HG02885 (cell line): ENCODE data around the gene RNASE8.
A peak's percentile ranks its signal among the peaks of the same experiment; 100 is the strongest.
"Not testable (repeated sequence)": the region's sequence is repeated elsewhere in the genome, so short reads cannot be mapped to it uniquely, and the experiment has no call there.

Experiments
- ATAC-seq: cut with Tn5 transposase; IDR thresholded peaks from one replicate; pipeline ENCODE4 v1.9.1; 2021; ENCODE audit warnings: mild to moderate bottlenecking; ENCODE audit not compliant: unreplicated experiment, poor library complexity

The RNASE8 gene, protein sequence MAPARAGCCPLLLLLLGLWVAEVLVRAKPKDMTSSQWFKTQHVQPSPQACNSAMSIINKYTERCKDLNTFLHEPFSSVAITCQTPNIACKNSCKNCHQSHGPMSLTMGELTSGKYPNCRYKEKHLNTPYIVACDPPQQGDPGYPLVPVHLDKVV

DNA sequence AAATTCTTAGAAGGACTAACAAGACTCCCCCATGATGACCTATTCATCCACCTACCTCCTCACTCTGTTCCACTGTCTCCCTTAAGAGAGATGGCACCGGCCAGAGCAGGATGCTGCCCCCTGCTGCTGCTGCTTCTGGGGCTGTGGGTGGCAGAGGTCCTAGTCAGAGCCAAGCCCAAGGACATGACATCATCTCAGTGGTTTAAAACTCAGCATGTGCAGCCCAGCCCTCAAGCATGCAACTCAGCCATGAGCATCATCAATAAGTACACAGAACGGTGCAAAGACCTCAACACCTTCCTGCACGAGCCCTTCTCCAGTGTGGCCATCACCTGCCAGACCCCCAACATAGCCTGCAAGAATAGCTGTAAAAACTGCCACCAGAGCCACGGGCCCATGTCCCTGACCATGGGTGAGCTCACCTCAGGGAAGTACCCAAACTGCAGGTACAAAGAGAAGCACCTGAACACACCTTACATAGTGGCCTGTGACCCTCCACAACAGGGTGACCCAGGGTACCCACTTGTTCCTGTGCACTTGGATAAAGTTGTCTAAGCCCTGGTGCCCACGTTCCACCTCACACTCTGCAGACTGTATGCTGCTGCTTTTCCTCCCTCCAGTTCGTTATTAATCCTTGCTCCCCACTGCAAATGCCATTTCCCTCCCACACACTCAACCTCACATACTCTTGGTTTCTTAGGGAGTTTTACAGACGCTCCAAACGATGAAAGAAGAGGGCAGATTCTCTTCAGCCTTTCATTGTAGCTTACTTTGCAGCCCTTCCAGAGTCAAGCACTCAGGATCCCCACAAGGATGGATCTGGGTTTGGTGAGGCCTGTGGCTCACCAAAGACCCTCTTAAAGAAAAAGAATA is at the start of gene RNASE8:
Gene RNASE8 (plus strand): TSS at position 20 of the 873 bp plus-strand sequence. CDS start 71 bp downstream, at position 91.
- ATAC-seq: no peak

DNA sequence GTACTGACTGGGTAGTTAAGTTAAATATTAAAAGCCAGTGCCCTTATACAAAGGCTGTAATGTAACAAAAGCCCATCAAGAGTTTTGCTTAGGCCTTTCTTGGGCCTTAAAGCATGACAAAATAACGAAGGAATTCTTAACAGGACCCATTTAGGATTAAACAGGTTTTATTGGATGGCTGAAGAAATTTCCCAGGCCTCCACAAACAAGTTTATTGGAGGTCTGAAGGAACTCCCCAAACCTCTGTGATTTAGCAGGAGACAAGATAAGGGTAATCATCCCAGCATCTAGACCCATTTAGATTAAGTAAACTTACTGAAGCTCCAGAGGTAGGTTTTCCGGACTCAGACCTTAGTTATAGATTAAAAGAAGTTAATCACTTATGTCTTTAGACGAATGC is 47.9 kb upstream of the RNASE8 start:
- ATAC-seq: not testable (repeated sequence)

DNA sequence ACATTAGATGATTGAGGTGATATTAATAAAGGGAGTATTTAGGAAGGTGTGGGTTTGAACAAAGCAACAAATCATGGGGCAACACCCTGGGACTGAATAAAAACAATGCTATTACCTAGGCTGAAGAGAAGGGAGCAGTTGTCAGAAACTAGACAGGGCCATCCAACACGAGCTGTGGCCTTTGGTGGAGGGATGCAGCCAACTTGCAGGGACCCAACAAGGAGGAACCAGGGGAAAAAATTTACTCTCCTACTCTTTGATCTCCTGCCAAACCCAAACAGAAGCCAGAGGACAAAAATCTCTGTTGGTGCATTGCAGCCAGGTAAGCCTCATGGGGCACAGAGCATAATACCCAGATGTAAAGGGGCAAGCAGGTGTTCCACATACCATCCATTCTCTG is 46.5 kb upstream of the RNASE8 start:
- no peak for ATAC-seq

DNA sequence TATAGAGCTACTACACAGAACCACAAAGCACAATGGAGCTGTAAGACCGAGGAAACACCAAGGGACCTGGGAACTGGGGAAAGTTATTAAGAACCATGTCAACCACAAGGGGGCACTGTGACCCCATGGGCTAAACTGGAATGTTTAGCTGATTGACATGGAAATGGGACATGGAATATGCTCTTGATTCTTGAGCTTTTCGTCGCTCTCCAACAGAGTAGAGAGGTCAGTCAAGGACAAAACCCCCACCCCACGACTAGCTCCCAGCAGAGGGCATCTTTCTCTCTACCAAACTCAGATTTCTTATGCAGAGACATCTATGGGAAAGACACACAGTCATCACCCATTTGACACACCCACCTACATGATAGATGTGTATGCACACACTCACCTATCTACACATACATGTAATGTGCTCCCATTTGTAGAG is 42.8 kb upstream of the RNASE8 start:
- peak; percentile 70 for ATAC-seq

DNA sequence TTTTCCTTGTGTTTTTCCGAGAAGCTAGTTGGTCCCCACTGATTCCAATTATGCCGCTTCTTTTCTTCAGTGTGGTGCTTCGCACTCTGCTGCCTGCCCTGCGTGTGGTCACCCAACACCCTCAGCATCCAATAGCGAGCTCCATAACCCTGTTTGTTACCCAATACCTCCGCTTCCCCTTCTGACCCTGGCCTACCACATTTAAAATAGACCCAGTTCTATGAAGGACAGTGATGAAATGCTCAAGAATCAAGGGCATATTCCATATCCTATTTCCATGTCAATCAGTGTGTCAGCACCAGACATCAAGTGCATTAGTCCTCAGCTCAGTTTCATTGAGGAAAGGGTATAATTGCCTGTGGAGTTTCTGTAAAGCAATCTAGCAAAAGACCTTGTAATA is 42.3 kb upstream of the RNASE8 start:
- no peak for ATAC-seq

DNA sequence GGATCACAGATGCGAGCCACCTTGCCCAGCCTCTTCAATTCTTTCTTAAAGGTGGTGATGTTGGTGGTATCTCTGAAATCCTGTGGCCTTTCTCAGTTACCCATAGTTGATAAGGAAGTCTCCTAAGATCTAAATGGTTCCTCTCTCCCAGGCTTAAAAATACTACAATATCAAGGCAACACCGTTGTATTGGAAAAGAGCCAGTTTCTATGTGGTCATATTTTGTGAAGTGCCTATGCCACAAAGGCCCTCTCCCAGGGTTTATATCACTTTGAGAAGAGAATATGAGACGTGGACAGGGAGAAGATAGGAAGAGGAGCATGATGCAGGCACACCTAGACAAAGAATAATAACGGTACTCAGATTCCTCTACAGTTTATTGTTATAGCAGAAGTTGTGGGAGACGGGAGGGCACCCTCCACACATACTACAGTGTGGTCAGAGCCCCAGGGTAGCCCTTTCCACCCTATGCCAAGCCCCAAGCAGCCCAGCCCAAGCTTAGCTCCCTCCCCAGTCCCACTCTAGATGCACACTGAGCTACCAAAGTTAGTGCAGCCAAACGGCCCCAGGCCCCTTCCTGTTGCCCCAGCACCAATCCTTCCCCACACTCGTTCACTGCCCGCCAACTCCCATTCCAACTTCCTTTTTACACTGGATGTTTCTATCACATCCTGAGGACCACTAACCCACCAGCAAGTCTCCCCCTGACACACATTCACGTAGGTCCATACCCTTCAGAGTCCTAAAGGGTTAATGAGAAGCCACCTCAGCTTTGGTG is 41.0 kb upstream of the RNASE8 start:
- ATAC-seq: no peak

DNA sequence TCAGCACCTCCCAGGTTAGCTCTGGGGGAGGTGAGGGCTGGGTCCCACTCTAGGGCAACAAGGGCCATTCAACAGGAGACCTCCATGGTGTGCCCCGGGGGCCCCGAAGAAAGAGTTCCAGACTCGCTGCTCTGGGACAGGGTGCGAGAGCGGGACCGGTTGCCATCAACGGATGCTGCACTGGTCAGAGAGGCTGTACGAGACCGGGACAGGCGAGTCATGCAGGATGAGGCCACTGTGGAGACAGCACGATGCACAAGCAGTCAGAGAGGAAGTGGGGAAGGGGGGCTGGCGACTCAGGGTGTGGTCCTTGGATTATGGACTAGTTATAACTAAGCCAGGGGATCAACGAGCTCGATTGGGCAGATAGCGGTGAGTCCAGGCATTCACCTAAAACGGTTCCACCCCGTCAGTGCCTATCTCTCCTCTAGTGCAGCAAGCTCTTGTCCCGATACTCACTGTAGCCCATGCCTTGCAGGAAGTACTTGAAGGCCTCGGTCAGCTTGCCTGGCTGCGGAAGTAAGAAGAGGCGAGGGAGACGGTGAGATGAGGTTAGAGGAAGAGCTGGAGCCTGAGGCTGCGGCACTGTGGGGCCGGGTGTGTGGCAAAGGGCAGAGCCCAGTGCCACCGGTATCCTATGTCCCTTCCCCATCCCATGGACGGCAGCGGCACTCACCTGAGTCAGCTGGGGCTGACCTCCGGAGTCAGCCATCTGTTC is 39.9 kb upstream of the RNASE8 start:
- no peak for ATAC-seq

DNA sequence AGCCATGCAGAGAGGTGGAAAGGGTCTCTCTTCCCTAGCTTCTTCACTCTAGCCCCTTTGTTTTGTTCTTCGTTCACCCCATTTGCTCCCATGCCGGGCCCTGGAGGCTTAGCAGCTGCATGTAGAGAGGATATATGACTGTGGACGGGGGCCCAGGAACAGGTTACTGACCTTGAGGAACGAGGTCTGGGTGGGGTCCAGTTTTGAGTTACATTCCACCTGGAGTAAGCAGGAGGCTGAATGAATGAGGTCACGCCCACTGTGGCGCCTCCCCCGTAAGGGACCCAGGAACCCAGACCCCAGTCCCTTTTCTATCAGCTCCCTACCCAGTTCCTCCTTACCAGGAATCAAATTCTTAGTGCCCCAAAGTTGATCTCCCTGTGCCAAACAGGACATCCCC is 39.3 kb upstream of the RNASE8 start:
- no peak for ATAC-seq

DNA sequence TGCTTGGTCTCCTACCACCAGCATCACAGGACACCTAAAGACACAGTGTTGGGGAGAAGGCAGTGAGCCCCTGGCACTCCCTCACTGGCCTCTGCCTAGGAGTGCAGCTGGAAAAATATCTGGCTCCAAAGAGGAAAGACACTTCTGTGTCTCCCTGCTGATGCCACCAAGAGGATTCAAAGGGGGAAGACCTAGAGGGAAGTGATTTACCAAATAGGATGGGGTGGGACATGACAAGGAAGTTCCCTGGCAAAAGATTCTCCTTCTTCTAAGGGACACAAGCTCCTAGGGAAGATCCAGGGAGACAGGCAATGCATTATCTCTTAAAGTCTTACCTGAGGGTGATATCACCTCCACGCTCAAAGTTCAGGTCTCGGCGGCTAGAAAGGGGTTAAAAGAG is 38.8 kb upstream of the RNASE8 start:
- no peak for ATAC-seq

DNA sequence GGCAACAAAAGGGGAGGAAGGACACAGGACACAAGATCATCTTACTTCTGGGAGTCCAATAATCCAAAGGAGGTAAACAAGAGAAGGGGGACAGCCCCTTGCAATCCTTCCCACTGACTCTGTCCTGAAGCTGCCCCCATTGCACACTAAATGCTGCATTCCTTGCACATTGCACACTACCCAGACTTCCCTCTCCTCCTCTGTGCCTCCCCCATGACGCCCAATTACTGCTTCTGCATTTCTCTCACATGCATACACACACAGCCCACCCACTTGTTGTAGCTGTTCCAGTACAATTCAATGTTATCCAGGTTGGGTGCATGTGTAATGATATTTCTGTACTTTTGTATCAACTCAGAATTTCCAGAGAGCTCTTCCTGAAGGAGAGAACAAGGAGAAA is 38.3 kb upstream of the RNASE8 start:
- ATAC-seq: no peak

DNA sequence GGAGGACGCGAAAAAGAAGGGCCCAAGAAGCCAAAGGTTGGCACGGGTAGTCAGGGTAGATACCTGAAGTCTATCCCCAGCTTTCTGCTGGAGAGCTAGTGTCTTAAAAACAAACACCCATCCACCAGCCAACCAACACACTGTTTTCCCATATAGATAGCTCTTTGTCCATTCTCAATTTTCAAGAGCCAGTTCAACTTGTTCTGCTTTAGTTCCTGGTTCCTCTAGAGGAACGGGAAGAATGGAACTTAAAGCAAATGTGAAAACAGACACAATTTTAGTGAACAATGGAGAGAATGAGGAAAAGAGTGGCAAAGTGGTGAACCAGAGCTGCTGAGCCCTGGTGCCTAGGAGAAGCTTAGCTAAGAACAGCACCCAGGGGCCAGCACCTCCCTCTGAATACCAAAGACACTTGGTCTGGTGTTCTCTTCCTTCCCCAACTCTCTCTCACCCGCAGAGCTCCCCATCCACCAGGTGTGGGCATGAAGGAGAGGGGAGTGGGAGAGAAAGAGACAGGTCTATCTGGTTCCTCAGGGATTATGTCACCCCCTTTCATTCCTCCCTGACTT is 36.6 kb upstream of the RNASE8 start:
- ATAC-seq: no peak

DNA sequence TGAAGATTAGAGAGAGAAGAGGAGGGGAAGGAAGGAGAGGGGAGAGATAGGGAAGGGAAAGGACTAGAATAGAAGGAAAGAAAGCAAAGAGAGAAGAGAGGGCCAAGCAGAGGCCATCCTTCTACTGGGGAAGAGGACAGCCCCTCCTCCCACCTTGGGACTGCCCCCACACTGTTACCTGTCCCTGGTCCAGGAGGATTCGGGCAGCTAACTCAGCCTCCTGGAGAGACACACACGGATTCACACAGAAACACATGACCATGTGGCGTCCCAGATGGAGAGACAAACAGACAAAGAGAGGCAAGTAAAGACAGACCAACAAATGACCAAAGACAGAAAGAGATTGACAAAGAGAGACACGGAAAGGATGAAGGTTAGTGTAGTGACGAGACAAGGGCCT is 34.9 kb upstream of the RNASE8 start:
- no peak for ATAC-seq

DNA sequence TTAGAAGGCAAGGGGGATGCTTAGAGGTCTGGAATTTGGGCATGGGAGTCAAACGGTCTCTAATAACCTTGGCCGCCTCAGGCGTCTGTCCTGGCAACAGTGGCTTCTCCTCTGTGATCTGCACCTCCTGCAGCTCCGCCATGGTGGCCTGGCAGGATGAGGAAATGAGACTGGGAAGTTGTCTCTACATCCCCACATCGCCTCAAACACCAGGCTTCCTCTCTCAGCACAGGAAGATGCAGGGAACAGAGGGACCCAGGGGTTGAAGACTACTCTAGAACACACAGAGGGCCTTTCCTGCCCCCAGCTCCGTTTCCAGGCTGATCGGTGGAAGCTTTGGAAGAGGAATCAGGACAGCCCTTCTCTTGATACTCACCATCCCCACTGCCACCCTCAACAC is 34.4 kb upstream of the RNASE8 start:
- ATAC-seq: no peak

DNA sequence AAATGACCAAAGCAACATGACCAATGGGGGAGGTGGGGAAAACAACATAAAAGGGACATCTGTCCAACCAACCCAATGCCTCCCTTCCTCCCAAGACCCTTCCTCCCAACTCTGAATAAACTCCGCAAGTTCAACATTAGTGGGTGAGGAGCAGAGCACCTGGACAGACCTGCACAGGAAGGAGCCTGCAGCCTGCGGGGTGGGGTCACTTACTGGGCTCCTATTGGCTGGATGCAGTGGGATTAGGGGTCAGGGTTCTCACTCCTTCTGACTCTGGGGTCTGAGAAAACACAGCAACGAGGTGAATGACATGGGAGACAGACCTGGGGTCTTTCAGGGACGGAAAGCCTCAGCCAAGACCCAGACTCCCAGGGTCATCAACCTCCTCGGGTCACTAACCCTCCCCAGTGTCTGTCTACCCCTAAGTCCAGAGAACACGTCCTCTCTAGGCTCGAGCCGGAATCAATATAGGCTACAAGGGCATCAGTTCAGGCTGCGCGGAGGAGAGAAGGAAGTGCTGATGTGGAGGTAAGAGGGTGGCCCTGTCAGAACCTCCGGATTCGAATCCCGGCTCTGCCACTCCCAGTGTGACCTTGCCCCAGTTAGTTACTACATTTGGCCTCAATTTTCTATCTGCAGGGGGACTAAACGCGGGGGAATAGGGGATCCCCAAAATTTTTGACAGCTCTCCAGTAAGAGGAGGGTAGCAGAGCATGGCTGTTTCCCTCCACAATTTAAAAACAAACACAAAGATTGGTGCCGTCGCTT is 33.6 kb upstream of the RNASE8 start:
- ATAC-seq: no peak

DNA sequence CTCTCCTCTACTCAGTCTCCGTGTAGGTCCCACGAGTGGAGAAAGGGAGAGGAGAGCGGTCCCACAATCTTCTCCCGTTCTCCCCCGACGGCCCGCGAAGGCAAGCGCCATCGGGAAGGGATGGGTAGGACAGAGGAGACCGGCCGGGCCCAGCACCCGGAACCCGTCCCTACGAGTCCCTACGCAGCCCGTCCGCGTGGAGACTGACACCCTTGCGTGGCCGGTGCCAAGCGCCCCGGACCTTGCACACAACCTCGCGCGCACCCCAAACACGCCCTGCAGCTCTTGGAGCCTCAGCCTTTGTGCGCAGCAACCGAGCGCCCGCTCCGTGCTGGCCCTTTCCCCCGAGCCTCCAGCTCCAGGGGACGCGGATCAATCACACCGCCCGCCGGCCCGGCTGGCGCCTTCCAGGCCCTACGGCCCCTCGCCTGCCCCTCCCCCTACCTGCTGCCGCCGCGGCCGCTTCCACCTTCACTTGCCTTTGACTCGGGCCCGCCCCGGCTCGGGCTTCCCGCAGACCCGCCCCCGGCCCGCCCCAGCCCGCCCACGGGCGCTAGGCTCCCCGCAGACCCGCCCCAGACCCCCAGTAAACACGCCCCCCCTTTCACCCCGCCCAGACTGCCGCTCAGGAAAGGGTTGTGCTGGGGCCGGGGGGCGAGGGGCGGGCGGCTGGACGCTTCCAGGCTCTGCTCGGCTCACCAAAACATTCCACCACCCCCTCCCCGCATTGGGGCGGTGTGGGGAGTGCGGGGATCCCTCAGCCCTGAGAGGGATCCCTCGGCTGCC is 32.8 kb upstream of the RNASE8 start, which contains the start of gene NDRG2:
Gene NDRG2 (minus strand): TSS at position 477 of the 786 bp plus-strand sequence. CDS start 1,746 bp downstream, outside the sequence.
- ATAC-seq: no peak

DNA sequence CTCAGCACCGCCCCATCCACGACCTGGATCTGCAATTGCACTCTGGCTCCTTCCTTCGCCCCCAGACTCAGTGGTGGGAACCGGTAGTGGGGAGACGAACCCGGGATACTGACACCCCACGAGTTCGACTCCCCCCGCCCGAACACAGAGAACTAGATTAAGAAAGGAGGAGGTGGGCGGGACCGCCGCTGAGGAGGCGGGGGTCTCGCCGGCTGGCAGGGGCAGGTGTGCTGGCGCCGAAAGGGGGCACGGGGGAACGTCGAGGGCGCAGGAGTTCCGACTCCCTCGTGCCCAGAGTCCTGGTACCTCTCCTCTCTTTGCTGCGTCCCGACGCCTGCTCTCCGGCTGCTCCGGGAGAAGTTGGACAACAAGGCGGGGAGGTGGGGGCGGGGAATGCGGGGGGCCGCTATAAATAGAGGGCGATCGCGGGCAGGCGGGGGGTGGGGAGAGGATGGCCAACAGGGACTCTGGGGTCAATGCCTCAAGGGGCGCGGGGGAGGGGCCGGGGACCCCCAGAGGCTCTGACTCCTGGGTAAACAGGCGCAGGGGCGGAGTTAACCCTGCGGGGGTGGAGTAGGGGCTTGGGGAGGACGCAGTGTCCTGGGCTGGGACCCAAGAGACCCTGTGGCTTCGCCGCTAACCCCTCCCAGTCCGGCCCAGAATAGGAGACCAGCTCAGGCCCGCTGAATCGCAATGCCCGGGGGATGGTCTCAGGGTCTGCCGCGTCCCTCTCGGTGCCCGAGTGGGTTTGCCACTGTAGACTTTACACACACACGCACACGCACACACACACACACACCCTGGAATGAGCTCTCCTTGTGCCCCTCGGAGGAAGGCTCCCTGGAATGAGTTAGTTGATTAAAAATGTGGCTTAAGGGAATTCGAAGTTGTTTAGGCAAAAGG is 32.0 kb upstream of the RNASE8 start:
- ATAC-seq: no peak

DNA sequence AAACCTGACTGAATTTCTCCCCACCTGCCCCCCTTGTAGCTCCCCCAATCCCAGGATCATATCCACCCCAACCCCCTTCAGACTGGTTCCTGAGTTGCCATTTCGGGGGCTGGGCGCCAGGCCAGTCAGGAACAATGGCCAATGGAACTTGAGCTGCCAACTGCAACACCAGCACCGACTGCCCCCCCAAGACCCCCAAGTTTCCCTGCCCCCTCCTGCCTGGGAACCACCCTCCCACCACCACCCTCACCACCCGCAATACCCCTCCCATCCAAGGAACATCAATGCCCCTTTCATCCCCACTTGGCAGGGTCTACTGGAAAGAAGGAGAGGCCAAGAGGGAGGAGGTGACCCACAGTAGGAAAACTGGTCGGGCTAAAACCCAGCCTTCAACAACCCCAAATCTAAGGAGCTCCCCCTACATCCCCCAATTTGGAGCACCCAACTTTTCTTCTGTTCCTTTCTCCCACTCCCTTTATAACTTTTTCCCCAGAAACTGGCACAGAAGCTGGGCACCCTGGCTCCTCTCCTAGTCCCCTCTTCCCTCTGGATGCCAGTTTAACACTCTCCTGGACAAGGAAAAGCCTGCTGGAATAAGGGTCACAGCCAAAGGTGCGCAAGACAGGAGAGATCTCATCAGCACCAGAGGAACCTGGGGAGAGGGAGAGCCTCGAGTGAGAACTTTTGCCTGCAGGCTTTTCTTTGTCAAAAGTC is 31.2 kb upstream of the RNASE8 start:
- ATAC-seq: no peak
